Measurements from ENCODE around the gene CCDC51. TPM values are rescaled to one million over a fixed set of nuclear protein-coding genes. Genes with fewer than 3 reads are reported as not detected.
A peak's percentile ranks its signal among the peaks of the same experiment; 100 is the strongest.

CCDC51 gene
- total RNA-seq, 1 donor from 2014 or later, result 22.0 TPM

- no peak overlapping the region for H3K4me3 ChIP-seq (ENCODE audit: low read depth, low read length)
- no peak for TF ChIP-seq CTCF (conservative IDR thresholded peaks at IDR 0.05; ENCODE audit: low read depth, low read length)
These were observed 14.6 kb downstream of the CCDC51 start for GRCh38 chr3:48425281-48425812.

GRCh38 chr3:48423883-48424695 is 15.8 kb downstream of the CCDC51 start:
- no peak for TF ChIP-seq CTCF (conservative IDR thresholded peaks at IDR 0.05; ENCODE audit: low read depth, low read length)

More at GRCh38 chr3:48425281-48425812, 14.6 kb downstream of the CCDC51 start:
- no peak for DNase-seq (ENCODE audit: low read depth)

GRCh38 chr3:48423241-48423882 is 16.6 kb downstream of the CCDC51 start:
- H3K4me3 ChIP-seq (ENCODE audit: low read depth, low read length), result no peak overlapping the region
- no peak for DNase-seq (ENCODE audit: low read depth)
- TF ChIP-seq CTCF (conservative IDR thresholded peaks at IDR 0.05; ENCODE audit: low read depth, low read length), result no peak

More at GRCh38 chr3:48423883-48424695, 15.8 kb downstream of the CCDC51 start:
- no peak for DNase-seq (ENCODE audit: low read depth)
- no peak overlapping the region for H3K4me3 ChIP-seq (ENCODE audit: low read depth, low read length)

GRCh38 chr3:48422681-48423080 is 17.2 kb downstream of the CCDC51 start:
- no peak for DNase-seq (ENCODE audit: low read depth)
- no peak overlapping the region for H3K4me3 ChIP-seq (ENCODE audit: low read depth, low read length)
- no peak for TF ChIP-seq CTCF (conservative IDR thresholded peaks at IDR 0.05; ENCODE audit: low read depth, low read length)

- peak; percentile 20 for TF ChIP-seq CTCF (conservative IDR thresholded peaks at IDR 0.05; ENCODE audit: low read depth, low read length)
- no peak overlapping the region for H3K4me3 ChIP-seq (ENCODE audit: low read depth, low read length)
- DNase-seq (ENCODE audit: low read depth), result no peak
These were observed 17.6 kb downstream of the CCDC51 start for GRCh38 chr3:48422272-48422671.

- TF ChIP-seq CTCF (conservative IDR thresholded peaks at IDR 0.05; ENCODE audit: low read depth, low read length), result no peak
- H3K4me3 ChIP-seq (ENCODE audit: low read depth, low read length), result no peak overlapping the region
- DNase-seq (ENCODE audit: low read depth), result no peak
These were observed 19.4 kb downstream of the CCDC51 start for GRCh38 chr3:48420561-48420960.
